Fibroblast of the aortic adventitia (primary cell): ENCODE results near the gene NLK. TPM values are rescaled to one million over a fixed set of nuclear protein-coding genes. Genes with fewer than 3 reads are reported as not detected.
"Not testable (repeated sequence)": the region's sequence is repeated elsewhere in the genome, so short reads cannot be mapped to it uniquely, and the experiment has no call there.

Source experiments
- DNase-seq: peaks from one replicate; pipeline ENCODE4 v3.0.0-alpha.2; 2010; ENCODE audit warnings: low read depth
- H3K4me3 ChIP-seq: 2 replicates; pipeline ENCODE4 v1.5.1; 2011; ENCODE audit warnings: low read depth, mild to moderate bottlenecking, control low read depth, low read length, moderate library complexity
- CTCF ChIP-seq: IDR thresholded peaks from 2 replicates; pipeline ENCODE4 v1.5.1; 2011; ENCODE audit warnings: mild to moderate bottlenecking, low read length, control low read depth, inconsistent platforms; ENCODE audit not compliant: insufficient read depth
- total RNA-seq: library from RNA; depleted of rRNA; stranded (reverse); fragments of >200 nt; gene quantifications from 2 replicates; pipeline ENCODE4 v1.2.3, GENCODE V29; 2012; ENCODE audit warnings: low replicate concordance

Gene NLK
- total RNA-seq, 1 donor: 12.2 TPM

- H3K4me3 ChIP-seq: no peak overlapping the region
- no peak for DNase-seq
- no peak for TF ChIP-seq CTCF
Observed at GRCh38 chr17:27997522-27997921, 45.0 kb upstream of the NLK start.

- TF ChIP-seq CTCF: no peak
- no peak overlapping the region for H3K4me3 ChIP-seq
- no peak for DNase-seq
Observed at GRCh38 chr17:28001149-28001548, 41.3 kb upstream of the NLK start.

- H3K4me3 ChIP-seq: no peak overlapping the region
- TF ChIP-seq CTCF: no peak
- no peak for DNase-seq
Observed at GRCh38 chr17:28004344-28004743, 38.1 kb upstream of the NLK start.

- H3K4me3 ChIP-seq, DNase-seq: not testable (repeated sequence)
Observed at GRCh38 chr17:28007925-28008324, 34.6 kb upstream of the NLK start.

GRCh38 chr17:28008513-28008912, 34.0 kb upstream of the NLK start:
- TF ChIP-seq CTCF: no peak
- DNase-seq: peak; percentile 66
- H3K4me3 ChIP-seq: no peak overlapping the region

GRCh38 chr17:28010406-28010805, 32.1 kb upstream of the NLK start:
- no peak for DNase-seq
- no peak overlapping the region for H3K4me3 ChIP-seq
- no peak for TF ChIP-seq CTCF

- DNase-seq: peak; percentile 58
Observed at GRCh38 chr17:28018439-28019070, 23.9 kb upstream of the NLK start.

More at GRCh38 chr17:28018439-28019070, 23.9 kb upstream of the NLK start:
- no peak overlapping the region for H3K4me3 ChIP-seq
- no peak for TF ChIP-seq CTCF
